ENCODE measurements around the gene FAF1.

FAF1 gene

DNA sequence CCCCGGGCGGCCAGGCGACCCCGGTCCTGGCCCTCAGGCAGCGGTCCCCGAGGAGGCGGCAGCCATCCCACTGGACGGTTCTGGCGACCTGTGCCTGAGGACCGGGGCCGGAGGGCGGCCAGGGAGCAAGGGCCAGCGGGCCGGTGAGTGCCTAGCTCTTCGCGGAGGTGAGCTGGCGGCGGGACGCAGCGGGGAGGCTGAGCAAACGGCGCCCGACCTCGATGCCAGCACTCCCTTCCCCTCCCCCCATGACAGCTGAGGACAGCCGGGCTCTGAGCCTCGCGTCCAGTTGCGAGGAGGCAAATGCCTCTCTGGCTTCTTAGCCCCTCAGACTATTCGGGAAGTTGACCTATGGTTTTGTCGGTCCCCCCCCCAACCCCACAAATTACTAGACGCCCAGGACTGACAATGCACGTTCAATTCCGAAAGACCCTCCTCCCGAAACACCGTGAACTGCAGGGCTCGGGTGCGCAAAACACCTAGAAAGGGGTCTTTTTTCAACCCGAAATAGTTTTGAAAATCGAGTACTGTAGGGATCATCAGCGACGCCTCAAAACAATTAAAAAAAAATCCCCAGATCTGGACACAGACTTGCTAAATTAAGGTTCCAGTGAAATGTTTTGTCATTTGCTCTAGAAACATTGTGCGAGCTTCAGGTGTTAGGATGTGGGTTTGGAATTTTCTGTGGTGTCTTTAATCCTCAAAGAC, 18.2 kb upstream of the FAF1 start:
- ATAC-seq, result peak in 1 of 2 donors; percentile 36

DNA sequence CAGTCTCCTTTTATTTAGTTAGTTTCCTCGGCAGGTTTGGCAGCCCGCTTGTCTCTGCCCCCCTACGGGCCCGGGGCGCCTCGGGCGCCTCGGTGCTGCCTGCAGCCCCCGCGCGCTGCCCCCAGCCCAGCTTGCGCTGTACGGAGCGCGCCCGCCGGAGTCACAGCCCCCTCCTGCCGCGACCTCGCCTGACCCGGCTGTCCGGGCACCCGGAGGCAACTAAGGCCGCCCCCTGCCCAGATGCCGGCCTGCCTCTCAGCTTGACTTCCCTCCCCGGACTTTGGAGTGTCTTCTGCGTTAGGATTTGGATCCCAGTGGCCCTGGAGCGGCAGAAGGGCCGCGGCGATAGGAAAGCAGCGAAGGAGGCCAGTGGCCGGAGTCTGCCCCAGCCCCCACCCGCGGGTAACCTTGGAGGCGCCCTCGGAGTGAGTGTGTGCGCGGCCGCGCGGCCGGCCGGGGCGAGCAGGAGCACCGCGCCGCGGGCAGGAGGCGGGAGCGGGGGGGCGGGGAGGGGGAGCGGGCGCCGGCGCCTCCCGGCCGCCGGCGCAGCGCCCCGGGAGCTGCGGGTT, 17.6 kb upstream of the FAF1 start:
- peak; percentile 34 to 53 for ATAC-seq

DNA sequence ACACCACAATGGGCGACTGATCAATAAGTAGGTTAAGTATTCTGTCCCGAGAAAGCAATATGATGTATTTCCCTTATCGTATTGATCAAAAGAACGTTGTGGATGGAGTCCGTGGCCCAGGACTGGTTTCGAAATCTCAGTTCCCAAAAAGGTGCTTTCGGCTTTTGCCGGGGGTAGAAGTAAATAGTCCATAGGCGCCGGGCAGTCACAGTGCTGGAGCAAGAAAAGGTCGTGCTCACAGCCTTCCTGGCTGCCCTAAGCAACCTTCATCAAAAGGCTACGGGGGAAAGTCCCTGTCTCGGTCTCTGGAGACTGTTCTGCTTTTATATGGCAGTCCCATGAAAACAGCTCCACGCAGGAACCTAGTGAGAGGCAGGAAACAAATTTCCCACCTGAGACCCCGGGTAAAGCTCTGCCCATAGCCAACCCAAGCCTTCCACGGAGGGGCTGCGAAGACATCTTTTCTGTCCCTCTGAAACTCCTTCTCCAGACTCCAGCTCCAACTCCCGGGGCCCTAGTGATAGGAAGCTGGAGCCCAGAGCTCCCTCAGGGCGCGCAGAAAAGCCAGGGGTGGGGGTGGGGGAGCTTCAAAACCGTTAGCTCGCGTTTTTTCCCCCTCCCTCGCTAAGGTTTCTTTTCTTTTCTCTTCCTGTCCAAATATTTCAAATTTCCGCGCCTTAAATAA, 17.0 kb upstream of the FAF1 start:
- ATAC-seq, result peak; percentile 41 to 44

DNA sequence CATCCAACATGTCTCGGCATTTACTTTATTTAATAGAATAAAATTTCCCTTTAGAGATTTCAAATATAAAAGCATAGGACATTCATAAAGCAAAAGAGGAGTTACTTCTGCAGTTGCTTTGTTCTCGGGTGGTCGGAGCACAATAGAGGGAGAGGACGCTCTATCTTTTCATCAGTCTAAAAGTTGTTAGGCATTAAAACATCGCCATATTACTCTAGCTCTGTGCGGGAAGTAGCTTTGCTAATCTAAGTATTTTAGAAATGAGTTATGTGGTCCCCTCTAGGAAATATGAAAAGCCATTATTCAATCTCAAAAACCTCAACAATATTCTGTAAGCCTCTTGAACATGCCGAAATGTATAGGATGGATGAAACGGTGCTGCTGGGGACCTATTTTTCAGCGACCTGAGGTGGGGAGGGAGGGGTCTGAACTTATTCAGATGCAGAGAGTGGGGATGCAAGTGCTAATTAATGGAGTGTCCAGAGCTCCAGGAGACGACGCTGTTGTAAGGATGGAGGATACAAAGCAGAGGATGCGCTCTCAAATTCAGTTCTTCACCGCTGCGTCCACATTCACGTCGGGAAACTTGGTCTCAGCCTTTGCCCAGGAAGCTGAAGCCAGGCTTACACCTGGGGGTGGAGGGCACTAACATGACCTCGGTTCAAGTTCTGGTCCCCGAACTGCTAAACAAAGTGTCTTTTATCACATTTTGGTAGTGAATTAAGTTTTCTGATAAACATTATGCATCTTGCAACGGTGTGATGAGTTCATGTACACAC, 16.2 kb upstream of the FAF1 start:
- ATAC-seq, result peak; percentile 45 to 52

DNA sequence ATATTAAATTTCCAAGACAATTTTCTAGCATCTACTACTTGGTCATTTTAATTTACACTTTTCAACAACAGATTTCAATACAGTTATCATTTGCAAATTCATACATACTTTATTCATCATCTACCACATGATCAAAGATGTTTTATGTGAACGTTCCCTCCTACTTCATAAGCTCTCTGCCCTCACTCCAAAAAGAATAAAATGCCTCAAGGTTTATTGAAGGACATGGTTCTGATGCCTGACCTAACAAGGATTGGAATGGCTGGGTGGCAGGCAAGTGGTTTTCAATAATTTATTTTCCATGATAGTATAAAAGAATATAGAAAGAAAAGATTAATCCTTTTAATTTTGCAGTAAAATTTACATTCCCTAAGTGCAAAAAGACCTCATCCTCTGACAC, 15.4 kb upstream of the FAF1 start:
- ATAC-seq, result no peak

DNA sequence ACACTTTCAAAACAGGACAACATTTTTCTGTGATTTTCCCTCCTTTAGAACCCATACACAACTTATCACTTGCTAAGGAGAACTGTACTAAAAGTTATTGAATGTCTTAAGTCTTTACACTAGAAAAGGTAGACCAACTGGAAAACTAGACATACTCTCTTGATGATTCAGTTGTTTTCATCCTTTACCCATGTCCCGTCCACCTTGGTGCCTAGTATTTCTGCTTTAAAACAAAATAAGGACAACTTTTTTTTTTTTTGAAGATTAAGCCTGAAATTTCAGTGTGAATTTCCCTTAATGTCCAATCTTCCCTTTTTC, 14.5 kb upstream of the FAF1 start:
- no peak for ATAC-seq

DNA sequence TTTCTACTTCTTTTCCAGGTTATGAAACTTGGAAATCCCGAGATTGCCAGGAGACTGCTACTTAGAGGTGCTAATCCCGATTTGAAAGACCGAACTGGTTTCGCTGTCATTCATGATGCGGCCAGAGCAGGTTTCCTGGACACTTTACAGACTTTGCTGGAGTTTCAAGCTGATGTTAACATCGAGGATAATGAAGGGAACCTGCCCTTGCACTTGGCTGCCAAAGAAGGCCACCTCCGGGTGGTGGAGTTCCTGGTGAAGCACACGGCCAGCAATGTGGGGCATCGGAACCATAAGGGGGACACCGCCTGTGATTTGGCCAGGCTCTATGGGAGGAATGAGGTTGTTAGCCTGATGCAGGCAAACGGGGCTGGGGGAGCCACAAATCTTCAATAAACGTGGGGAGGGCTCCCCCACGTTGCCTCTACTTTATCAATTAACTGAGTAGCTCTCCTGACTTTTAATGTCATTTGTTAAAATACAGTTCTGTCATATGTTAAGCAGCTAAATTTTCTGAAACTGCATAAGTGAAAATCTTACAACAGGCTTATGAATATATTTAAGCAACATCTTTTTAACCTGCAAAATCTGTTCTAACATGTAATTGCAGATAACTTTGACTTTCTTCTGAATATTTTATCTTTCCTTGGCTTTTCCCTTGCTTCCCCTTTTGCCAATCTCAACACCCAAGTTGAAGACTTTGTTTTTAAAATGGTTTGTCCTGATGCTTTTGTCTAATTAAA, 14.0 kb upstream of the FAF1 start:
- no peak for ATAC-seq

DNA sequence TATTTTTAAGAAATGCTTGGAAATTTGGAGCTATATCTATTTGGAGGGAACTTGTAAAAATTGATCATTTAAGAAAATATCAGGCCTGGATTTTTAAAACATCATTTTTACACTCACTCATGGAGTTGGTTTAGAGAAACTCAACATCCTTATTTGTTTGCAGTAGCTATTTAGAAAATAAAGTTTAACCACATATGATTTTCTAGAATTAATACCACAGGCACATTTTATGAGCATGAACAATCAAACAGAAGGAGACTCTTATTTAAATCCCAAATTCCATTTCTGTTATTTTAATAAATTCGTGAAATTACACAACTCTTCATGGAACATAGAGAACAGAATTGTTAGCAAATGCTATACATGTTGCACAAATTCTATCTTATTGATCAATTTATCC, 13.2 kb upstream of the FAF1 start:
- no peak for ATAC-seq

DNA sequence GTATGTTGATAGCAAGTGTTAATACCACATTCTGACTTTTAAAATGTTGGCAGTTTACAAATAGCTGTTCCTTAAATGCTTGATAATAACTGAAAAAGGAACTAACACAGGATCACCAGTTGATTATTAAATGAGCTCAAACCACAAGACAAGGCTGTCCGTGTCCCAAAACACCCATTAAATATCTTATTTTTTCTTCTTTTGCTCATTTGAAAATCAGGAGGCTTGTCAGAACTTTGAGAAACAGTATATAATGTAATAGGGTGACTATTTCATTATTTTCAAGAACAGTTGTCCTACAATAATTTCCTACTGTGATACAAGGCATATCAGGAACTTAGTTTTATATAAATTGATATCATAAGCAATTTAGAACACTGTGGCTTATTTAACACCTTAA, 12.7 kb upstream of the FAF1 start:
- ATAC-seq, result no peak

DNA sequence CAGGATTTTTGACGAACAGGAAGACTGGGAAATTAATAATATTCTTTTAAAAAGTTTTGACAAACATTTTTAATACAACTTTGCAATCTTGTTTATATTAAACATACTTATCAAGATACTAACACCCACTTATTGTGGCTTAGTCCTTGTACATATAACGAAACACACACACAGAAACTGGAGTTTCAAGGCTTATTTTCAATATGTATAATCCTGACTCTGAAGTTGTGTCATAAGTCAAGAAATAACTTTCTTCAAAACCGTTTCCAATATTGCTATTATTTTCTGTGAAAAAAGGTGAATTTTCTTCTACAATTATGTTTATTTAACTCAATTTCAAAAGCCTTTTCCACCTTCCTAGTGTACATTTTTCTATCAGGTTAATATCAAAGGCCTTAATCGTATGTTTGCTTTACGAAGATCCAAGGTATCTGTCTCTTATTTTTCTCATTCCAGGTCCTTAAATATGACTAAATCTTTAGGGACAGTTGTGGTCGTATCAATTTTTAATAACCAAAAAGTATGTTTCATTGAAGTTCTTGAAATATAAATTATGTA, 11.8 kb upstream of the FAF1 start:
- ATAC-seq, result no peak

DNA sequence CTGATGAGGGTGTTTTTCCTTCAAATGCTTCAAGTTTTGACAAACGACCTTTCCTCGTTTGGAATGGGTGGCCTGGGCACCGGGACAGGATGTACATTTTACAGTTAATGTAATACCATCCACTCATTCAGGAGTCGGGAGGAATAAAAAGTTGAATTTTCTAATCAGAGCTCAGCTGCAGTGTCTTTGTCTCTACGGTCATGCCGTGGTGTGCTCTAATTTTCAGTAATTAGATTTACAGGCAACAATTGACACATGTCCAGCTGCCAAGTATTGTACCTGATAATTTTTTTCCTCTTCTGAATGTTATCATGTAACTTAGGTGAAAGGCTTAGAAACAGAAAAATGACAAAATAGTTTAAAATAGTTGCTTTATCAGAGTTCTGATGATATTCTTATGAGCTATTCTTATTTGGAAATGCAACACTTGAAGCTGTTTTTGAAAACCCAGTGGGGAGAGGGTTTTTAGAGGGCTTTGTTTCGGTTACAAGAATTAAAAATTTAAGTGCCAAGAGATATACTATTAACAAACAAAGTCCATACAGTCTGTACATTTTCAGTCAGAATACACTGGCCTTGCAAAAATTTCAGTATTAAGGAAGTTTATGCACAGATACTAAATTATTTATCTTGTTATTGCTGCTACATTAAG, 11.0 kb upstream of the FAF1 start:
- ATAC-seq, result no peak

DNA sequence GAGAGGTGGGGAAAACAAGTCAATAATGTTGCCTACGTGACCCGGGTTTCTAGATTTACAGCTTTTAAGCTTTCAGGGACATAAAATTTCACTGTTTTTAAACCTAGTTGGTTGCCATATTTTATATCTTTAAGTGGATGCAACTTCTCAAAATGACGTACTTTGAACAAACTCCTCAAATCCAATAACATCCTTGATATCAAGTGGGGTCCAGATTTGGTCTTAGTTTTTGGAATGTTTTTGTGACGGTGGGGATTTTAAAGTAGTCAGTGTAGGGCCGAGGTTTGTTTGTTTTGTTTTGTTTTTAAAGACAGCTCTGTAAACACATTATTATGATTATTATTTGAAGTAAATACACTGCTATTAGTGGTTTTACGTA, 10.4 kb upstream of the FAF1 start:
- ATAC-seq, result no peak

DNA sequence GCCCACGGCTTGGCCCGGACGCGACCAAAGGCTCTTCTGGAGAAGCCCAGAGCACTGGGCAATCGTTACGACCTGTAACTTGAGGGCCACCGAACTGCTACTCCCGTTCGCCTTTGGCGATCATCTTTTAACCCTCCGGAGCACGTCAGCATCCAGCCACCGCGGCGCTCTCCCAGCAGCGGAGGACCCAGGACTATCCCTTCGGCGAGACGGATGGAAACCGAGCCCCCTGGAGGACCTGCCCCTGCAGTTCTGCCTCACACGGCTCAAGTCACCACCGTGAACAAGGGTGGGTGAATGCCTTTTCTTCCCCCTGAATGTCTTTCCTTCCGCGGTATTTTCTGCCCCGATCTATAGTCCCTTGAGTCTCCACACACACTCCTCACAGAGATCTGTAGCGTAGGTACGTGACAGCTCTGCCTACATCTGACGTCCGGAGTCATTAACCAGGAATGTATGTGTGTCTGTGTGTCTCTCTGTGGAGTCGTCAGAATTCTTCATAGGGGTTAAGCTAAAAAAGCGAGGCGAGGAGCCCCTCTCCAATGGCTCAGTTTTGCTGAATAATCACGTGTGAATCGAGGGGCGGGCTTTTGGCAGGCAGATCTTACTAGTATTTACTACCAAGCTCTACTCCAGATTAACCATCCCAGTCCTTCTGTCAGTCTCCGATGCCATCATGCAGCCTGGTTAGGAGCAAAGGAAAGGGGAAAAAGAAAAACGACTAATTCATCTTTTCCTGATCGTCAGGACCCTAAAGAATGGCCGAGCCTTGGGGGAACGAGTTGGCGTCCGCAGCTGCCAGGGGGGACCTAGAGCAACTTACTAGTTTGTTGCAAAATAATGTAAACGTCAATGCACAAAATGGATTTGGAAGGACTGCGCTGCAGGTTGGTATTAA, 9.8 kb upstream of the FAF1 start, which contains the start of gene CDKN2C:
Gene CDKN2C (plus strand): TSS at position 635 of the 898 bp plus-strand sequence. CDS start 124 bp downstream, at position 759.
- ATAC-seq, result peak; percentile 26 to 34

DNA sequence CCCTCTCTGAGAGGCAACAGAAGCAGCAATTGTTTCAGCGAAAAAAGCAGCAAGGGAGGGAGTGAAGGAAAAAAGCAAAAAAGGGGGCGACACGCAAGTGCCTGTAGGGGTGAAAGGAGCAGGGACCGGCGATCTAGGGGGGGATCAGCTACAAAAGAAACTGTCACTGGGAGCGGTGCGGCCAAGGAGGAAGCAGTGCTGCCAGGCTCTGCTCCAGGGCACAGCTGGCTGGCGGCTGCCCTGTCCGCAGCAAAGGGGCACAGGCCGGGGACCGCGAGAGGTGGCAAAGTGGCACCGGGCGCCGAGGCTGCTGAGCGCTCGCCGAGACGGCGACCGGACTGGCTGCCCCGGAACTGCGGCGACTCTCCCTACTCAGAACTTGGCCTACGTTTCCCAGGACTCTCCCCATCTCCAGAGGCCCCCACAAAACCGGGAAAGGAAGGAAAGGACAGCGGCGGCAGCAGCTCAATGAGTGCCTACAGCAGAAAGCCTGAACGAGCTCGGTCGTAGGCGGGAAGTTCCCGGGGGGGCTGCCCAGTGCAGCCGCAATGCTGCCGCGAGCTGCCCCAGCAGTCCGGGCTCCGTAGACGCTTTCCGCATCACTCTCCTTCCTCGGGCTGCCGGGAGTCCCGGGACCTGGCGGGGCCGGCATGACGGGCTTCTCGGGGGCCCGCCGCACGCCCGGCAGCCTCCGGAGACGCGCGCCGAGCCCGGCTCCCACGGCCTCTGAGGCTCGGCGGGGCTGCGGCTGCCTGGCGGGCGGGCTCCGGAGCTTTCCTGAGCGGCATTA, 8.9 kb upstream of the FAF1 start:
- ATAC-seq, result peak; percentile 17 to 22

DNA sequence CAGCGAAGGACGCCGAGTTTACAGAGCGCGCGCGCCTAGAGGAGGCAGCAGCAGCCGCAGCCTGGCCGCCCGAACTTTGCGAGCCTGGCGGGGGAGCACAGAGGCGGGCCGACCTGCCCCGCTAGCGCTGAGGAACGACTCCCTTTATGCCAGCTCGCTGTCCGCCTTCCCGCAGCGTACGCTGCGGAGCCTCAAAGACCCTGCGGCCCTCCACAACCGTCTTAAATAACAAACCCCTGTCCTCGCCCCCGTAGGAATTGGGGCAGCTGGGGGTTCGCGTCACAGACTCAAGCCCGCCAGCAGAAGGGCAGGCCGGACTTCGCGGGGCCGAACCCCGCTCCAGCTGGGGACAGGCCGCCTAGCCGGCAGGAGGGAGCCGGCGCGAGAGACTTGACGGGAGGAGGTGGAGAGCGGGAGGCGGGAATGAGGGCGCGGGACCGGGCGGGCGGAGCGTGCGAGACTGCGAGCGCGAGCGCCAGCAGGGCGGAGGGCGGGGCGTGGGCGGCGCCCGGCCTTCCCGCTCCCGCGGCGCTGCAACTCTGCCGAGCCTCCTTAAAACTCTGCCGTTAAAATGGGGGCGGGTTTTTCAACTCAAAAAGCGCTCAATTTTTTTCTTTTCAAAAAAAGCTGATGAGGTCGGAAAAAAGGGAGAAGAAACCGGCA, 8.2 kb upstream of the FAF1 start:
- ATAC-seq, result peak; percentile 84 to 87

DNA sequence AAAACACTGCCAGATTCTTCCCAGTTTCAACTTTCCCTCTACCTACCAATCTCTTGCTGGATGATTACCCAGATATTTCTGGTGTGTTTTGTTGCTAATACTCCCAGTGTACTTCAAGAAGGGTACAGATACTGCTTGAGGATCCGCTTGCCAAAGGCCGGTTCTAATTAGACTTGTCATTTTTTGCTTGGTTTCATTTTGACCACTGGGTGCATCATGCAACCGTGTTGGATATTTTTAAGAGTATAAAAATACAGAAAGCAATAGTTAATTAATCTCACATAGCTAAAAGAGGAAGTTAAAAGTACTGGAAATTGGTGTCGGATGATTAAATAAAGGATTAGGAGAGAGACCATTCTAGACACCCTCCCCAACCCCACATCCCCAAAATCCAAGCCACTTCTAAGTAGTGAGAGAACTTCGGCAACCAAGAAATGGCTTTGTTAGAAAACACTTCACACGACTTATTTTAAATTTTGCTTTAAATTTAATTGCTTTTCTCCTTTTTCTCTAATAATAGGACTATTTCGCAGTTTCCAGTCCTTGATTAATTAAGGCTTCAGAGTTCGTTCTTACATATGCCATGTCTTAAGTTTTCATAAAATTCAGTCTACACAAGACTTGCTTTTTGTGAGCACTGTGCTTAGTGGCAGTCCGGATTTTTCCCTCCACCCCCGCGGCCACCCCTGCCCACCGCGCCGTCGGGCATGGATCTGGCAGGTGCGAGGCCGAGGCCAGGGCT, 7.5 kb upstream of the FAF1 start:
- ATAC-seq, result no peak

DNA sequence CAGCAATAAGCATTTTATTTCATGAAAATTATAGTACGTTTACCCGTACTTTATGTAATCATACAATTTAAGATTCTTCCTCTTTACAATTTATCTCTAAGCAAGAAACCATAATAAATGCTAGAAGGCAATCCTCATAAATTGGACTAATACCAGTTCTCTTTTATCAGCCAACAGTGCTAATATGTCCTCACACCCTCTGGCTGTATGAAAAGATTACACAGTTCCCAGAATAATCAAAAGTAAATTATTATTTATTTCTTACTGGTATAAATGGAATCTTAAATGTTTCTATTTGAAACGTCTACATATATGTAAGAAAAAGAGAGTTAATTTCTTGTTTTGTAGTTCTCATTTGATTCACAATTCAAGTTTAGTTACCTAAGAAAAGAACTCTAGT, 6.9 kb upstream of the FAF1 start:
- no peak for ATAC-seq

DNA sequence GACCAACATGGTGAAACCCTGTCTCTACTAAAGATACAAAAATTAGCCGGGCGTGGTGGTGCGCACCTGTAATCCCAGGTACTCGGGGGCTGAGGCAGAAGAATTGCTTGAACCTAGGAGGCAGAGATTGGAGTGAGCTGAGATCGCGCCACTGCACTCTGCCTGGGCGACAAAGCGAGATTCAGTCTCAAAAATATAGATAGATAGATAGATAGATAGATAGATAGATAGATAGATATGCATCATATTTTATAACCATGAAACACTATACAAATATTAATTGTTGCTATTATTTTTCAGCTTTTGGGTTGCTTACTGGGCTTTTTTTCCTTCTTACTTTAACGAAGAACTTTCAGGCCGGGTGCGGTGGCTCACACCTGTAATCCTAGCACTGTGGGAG, 4.8 kb upstream of the FAF1 start:
- no peak for ATAC-seq
